HepG2 (cell line): ENCODE results near the gene FAM83C. TPM values are rescaled to one million over a fixed set of nuclear protein-coding genes. Genes with fewer than 3 reads are reported as not detected.

Experiments used
- ARID3A ChIP-seq: IDR thresholded peaks from 2 replicates; pipeline ENCODE4 v1.6.1; 2012; ENCODE audit warnings: low read depth, low read length, improper control_type of control experiment
- CAMTA2 ChIP-seq: sonication (generic); formaldehyde crosslinking; IDR thresholded peaks from 2 replicates; pipeline ENCODE4 v1.4.0; 2020; ENCODE audit warnings: mild to moderate bottlenecking, missing genetic modification reagents, borderline replicate concordance
- EED ChIP-seq: sonication (generic); formaldehyde crosslinking; IDR thresholded peaks from 2 replicates; pipeline ENCODE4 v1.5.0; 2020; ENCODE audit warnings: mild to moderate bottlenecking, missing genetic modification reagents
- HMGXB3 ChIP-seq: sonication (generic); formaldehyde crosslinking; IDR thresholded peaks from 2 replicates; pipeline ENCODE4 v1.4.0; 2020; ENCODE audit warnings: missing genetic modification reagents, borderline replicate concordance
- IKZF4 ChIP-seq: sonication (generic); formaldehyde crosslinking; IDR thresholded peaks from 2 replicates; pipeline ENCODE4 v1.5.1; 2020; ENCODE audit warnings: borderline replicate concordance, mild to moderate bottlenecking, low read depth, missing genetic modification reagents; ENCODE audit errors: not compliant biosample characterization
- LBX2 ChIP-seq: sonication (generic); formaldehyde crosslinking; IDR thresholded peaks from 2 replicates; pipeline ENCODE4 v1.5.0; 2020; ENCODE audit warnings: missing genetic modification reagents, mild to moderate bottlenecking, borderline replicate concordance
- SOX5 ChIP-seq: IDR thresholded peaks from 2 replicates; pipeline ENCODE4 v1.6.1; 2016; ENCODE audit warnings: borderline replicate concordance
- TFAP4 ChIP-seq: sonication (generic); IDR thresholded peaks from 2 replicates; pipeline ENCODE4 v1.6.1; 2016; ENCODE audit warnings: low read depth, borderline replicate concordance
- ZFP91 ChIP-seq: sonication (generic); formaldehyde crosslinking; IDR thresholded peaks from 2 replicates; pipeline ENCODE4 v1.9.0; 2022; ENCODE audit warnings: missing genetic modification reagents, mild to moderate bottlenecking, borderline replicate concordance
- ZNF136 ChIP-seq: sonication (generic); formaldehyde crosslinking; IDR thresholded peaks from 2 replicates; pipeline ENCODE4 v1.8.1; 2022; ENCODE audit warnings: low read depth, mild to moderate bottlenecking, moderate library complexity, missing genetic modification reagents
- ZNF563 ChIP-seq: sonication (generic); formaldehyde crosslinking; IDR thresholded peaks from 2 replicates; pipeline ENCODE4 v1.8.0; 2022; ENCODE audit warnings: mild to moderate bottlenecking, moderate library complexity, missing genetic modification reagents
- ZNF614 ChIP-seq: IDR thresholded peaks from 2 replicates; pipeline ENCODE4 v1.6.1; 2018; ENCODE audit warnings: missing biosample characterization, missing genetic modification reagents, inconsistent platforms, borderline replicate concordance
- ZNF704 ChIP-seq: sonication (generic); formaldehyde crosslinking; IDR thresholded peaks from 2 replicates; pipeline ENCODE4 v1.8.1; 2023; ENCODE audit warnings: mild to moderate bottlenecking, inconsistent platforms, moderate library complexity, missing genetic modification reagents, borderline replicate concordance
- ZNF839 ChIP-seq: sonication (generic); formaldehyde crosslinking; IDR thresholded peaks from 2 replicates; pipeline ENCODE4 v1.4.0; 2020; ENCODE audit warnings: missing genetic modification reagents, mild to moderate bottlenecking, borderline replicate concordance
- polyA plus RNA-seq, 8 experiments: library from polyadenylated mRNA; depleted of rRNA in 3 of 8; stranded (reverse) in 7 of 8; unstranded in 1 of 8; fragments of >200 nt; fragmentation: Illumina TruSeq in 4 of 8; extraction: Trizol in 4 of 8; gene quantifications; 2 replicates each; pipeline versions ENCODE4 v1.2.1 to v1.2.3, GENCODE V29; 2011 to 2016; ENCODE audit warnings: low read depth in 4 of 8, missing spikeins in 1 of 8, mixed read lengths in 1 of 8; ENCODE audit not compliant: insufficient read depth in 1 of 8
- total RNA-seq, 5 experiments: library from RNA; depleted of rRNA; stranded (reverse); fragments of >200 nt; fragmentation: Illumina TruSeq; extraction: Trizol; gene quantifications; 2 replicates each; pipeline ENCODE4 v1.2.3, GENCODE V29; 2016; ENCODE audit warnings: low read depth in 1 of 5
- TF ChIP-seq, protein P1 (sequence below): sonication (generic); formaldehyde crosslinking; IDR thresholded peaks from 2 replicates; pipeline ENCODE4 v1.4.0; 2020; ENCODE audit warnings: missing genetic modification reagents, low read depth, mild to moderate bottlenecking, borderline replicate concordance

FAM83C gene
- total and polyA plus RNA-seq, 2 of the 13 experiments (the other 11 are each of a cell fraction or from before 2014, with no cell fraction given): 0.04 TPM; not detected in 1

DNA sequence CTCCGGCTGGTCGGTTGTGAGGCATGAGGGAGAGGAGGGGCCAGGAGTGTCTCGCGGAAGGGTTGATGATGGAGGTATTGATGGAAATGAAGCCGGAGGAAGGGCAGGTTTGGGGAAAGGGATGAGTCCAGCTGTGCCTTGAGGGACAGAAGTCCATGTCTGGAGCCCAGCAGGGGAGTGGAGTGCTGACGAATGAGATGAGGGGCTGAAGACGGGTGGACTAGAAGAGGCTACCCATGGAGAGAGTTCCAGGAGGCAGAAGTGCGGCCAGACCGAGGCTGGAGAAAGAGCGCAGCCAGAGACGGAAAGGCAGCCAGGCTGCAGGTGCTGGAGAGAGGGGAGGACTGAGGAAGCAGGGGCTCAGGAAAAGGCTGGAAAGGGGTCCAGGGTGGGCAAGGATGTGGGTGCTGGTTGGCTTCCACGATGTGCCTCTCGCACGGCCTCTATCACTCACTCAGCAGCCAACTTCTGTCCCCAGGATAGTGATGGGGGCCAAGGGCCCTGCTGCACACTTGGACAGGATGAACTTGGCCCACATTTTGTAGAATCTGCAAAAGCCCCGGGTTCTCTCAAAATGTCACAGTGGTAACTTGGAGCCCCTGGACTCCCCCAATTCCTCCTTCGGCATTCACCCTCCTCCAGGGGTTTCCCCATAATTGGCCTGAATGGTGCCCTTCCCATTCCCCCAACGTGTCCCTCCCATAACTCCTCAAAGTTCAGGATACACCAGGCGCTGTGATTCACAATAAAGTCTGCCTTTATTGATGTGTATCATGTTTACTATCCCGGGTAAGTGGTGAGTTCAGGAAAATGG lies 7.0 kb downstream of the FAM83C start (continued):
- TF ChIP-seq ZNF563 (CRISPR knock-in tag) (peak; percentile 14; the same call in 1 of the 2 replicates), ZFP91 (peak; percentile 46; the same call in 1 of the 2 replicates), ZNF136 (CRISPR knock-in tag) (0 out of 2 replicates have a peak, but pooled peaks have one; percentile 22), HMGXB3 (no peak), CAMTA2 (CRISPR knock-in tag) (peak; percentile 94; the same call in 1 of the 2 replicates), LBX2 (CRISPR knock-in tag) (no peak), ZNF839 (CRISPR knock-in tag) (peak; percentile 82; the same call in 1 of the 2 replicates), ZNF614 (CRISPR knock-in tag) (no peak), EED (no peak; the same call in 1 of the 2 replicates), ARID3A (no peak; the same call in 1 of the 2 replicates), TFAP4 (peak; percentile 29; the same call in 1 of the 2 replicates), SOX5 (CRISPR knock-in tag) (no peak), IKZF4 (CRISPR knock-in tag) (no peak), ZNF704 (CRISPR knock-in tag) (no peak; the same call in 1 of the 2 replicates)
- TF ChIP-seq, protein P1, sequence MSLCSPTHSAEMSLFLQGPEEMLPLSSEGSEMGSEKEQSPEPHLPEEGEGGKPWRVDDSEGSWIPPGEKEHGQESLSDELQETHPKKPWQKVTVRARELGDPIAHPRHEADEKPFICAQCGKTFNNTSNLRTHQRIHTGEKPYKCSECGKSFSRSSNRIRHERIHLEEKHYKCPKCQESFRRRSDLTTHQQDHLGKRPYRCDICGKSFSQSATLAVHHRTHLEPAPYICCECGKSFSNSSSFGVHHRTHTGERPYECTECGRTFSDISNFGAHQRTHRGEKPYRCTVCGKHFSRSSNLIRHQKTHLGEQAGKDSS (CRISPR knock-in tag): no peak
